ENCODE data around the gene IRS1.

IRS1 gene

DNA sequence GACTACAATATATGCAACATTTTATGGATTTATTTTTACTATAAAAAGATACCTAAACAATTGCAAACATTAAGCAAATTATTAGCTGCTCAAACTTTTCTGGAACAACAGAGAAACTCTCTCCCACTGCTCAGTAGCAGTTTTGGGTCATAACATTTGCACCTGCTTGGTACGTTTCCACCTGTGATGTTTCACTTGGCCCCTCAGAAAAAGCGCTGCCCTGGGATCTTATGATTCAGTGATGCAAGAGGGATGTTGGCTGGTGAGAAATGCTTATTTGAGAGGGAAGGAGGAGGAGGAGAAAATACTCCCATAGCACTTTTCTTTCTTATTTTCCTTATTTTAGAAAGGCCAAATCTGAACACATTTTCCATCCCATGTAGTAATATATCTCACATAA, 9.2 kb downstream of the IRS1 start:
- no peak for DNase-seq

DNA sequence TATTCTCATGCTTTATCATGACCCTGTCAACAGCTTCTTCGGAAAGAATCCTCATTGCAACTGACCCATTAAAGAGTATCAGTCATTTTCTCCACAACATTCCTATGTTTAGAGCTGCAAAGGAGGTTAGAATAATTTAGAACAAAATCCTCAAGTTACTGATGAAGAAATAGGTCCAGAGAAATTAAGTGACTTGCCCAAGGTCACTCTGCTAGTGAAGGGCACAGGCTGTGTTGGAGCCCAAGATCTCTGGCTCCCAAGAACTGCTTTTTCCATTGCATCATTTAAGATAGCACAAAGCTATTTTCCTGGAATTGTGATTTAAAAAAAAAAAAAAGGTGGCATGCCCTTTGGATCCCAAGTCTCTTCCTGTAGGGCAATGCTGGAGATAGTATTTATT, 9.6 kb downstream of the IRS1 start:
- no peak for DNase-seq

DNA sequence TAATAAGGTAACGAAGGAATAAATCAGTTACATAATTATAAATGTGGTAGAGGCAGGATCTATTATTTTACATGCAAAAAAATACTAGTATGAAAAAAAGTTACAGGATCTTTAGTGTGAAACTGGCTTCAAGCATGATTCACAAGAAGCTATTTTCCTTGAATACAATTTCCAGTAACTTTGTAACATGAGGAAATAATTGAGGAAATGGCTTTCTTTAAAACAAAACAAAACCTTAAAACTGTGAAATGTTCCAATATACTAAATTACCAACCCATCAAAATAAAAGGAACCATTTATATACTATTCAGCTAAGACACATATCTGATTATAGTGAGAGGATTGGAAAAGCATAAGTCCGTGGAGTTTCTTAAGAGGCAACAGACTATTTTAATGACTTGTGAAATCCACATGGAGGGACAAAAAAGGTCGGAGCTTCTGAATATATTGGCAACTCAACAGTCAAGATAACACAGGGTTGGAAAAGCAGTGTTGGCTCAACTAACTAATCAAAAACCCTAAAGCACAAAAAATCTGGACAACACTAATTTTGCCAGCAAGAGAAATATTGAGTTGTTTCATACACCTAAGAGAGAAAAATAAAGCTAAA, 10.6 kb downstream of the IRS1 start:
- no peak for DNase-seq

DNA sequence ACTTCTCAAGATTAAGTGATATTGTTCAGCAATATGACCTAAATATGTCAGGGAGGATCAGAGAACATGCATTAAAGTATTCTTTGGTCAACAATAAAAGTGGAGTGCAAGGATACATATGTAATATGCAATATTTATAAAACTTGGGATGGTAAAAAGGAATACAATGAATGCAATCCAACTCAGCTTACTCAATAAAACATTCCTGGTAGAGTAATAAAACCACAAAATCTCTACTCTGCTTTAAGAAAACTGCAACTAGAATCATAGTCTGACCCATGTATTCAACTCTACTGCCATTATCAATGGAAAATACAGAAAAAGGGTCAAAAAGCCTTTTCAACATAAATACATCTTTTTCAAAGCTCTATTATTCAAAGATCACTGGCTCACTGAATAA, 11.6 kb downstream of the IRS1 start:
- no peak for DNase-seq

DNA sequence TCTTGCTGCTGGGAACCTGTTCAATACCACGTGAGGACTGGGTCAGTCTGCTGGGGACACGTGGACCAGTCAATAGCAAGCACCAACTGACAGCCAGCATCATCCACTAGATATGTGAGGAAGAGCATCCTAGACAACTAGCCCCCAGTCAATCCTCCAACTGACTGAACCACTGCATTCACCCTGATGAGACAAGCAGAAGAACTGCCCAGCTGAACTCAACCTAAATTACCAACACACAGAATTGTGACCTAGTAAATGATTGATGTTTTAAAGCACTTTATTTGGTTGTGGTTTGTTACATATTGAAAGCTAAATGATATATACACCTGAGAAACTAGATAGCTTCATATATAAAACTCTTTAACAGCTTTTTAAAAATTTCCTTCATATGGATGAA, 15.7 kb downstream of the IRS1 start:
- DNase-seq = no peak

DNA sequence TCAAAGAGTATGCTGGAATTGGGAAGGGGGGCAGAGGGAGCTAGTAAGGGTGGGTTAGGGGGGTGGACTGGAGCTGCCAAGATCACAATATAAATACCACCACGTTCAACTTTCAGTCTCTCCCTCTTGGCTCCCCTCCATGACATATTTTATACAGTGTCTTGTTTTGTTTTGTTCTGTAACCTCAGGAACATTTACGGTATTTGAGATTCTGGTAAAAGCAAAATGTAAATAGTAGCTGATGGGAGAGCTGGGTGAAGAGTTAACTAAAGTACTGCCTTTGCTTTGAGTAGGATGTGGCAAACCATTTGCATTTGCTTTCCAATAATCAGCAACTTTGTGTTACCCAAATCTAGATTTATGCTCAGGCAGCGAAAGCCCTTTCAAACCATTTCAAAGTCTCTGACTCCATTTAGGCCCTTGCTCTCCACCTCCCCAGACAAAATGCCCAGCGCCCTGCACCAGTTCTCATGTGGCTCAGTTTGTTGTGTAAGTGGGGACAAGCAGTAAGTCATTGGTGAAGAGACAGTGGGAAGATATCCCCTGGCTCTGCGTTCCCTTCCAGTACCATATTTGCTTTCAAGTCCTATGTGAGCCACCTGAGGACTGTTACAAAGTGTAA, 17.4 kb downstream of the IRS1 start:
- DNase-seq = no peak

DNA sequence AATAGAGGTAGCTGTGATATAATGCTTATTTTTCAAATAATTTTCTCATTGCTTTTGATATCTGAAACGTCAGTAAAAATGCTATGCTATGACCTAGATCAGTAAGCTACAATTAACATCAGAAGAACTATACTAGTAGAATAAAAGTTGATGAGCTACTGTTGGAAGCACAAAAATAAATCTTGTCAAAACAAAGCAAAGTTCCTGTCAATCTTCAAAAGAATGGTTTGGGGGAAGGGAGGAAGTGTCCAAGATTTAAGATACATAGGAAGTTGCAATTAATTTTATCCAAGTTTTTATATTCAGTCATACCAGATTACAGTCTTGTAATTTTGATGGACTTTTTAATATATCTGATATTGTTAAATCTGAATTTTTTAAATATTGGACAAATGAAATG, 19.2 kb downstream of the IRS1 start:
- DNase-seq = no peak

DNA sequence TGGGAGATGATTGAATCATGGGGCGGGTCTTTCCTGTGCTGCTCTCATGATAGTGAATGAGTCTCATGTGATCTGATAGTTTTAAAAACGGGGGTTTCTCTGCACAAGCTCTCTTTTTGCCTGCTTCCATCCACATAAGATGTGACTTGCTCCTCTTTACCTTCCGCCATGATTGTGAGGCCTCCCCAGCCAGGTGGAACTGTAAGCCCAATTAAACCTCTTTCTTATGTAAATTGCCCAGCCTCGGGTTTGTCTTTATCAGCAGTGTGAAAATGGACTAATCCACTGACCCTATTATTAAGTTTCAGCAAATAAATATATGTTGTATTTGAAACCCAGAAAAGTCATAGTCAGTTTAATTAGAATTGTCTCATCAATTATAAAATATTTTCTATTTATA, 22.0 kb downstream of the IRS1 start:
- DNase-seq = no peak

DNA sequence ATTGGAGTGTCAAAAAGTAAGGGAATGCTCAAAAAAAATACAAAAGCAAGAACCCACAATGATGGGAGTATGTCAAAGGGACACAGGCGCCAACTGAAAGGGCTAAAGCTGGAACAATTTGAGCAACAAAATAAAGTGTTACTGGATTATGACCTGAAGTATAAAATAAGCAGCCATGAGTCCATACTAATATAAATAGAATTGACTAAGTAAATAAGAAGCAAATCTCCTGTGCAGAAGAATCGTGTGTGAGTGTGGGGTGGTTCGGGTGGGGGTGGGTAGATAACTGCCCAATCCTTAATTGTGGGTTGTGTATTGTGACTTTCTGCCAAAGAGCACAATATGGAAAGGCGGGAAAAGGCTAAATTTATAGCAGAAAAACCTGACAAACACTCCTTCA, 23.5 kb downstream of the IRS1 start:
- no peak for DNase-seq

DNA sequence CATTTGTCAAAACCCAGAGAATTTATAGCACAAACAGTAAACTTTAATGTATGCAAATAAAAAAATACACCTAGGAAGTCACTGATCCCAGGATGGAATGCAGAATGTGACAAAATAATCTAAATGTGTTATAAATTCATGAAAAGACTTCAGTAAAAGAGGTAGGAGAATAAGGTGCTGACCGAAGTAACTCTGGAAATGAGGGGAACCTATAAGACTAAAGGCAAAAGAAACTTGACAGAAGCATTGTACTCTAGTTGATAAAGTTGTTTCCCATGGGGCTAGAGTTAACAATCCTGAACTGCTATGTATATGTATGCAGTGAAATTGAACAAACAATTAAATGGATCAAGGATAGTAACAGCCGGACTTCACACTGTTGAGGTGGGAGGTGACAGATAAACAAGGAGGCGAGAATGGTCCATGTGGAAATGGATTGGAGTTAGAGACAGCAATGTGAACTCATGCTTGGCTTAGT, 24.5 kb downstream of the IRS1 start:
- DNase-seq = no peak

DNA sequence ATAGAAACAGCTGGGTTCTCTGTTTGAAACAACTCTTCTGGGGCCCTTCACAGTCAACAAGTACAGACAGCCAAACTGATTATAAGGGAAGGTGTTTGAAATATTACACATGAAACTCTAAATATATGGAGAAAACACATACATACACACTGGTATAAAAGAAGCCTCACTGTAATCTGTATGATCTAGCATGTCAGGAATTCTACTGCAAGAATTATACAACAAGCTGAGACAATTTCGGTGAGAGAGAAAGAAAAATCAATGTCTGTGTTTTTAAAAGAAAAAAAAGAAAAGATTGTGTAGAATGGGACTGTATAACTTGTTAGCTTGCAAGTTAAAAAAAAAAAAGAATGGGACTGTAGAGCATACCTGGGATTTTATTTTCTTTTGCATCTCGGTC, 26.3 kb downstream of the IRS1 start:
- DNase-seq = no peak

DNA sequence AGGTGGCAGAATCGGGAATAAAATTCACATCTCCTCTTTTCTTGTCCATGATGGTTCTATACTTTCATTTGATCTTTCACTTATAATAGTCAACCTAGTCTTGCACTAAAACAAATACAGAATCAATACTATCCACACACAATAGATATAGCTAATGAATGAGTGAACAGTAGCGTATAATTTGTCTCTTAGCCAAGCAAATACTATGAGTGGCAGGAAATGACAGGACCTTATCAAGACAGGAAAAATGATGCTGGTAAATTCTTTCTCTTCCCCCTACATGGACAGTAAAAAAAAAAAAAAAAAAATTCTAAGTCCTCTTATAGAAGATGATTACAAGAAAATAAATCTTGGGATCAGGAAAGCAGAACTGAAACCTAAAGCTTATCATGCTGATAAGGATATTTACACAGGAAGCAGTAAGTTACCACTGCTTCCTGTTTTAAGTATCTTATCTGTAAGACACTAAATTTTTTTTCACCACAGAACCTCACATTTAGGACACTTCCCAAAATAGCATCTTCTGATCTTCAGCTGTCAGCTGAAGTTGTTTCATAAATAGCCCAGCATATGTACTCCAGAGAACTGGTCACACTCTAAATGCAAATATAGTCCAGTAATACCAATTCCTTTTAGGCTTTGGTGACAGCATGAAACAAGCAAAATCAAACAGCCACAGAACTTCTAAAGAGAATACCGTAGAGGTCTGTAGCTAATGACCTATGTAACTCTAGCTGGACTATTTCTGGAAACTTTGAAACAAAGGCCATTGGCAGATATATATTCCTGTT, 27.0 kb downstream of the IRS1 start:
- no peak for DNase-seq

DNA sequence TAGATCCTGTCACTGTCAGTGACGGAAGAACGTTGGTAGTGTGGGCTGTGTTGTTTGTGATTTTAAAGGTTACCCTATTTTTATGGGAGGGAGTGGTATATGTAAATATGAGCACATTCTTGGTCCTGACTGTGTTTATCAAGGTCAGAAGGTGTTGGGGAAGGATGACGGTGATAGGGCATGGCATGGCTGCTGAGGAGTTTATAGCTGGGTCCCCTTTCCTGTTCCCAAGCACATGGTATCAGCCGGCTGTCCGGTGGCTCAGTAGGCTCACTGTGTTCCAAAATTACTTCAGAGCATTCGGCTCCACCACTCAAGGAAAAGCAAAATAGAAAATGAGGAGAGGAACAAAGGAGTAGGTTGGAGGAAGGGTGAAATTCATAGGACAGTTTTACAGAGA, 28.6 kb downstream of the IRS1 start:
- no peak for DNase-seq

DNA sequence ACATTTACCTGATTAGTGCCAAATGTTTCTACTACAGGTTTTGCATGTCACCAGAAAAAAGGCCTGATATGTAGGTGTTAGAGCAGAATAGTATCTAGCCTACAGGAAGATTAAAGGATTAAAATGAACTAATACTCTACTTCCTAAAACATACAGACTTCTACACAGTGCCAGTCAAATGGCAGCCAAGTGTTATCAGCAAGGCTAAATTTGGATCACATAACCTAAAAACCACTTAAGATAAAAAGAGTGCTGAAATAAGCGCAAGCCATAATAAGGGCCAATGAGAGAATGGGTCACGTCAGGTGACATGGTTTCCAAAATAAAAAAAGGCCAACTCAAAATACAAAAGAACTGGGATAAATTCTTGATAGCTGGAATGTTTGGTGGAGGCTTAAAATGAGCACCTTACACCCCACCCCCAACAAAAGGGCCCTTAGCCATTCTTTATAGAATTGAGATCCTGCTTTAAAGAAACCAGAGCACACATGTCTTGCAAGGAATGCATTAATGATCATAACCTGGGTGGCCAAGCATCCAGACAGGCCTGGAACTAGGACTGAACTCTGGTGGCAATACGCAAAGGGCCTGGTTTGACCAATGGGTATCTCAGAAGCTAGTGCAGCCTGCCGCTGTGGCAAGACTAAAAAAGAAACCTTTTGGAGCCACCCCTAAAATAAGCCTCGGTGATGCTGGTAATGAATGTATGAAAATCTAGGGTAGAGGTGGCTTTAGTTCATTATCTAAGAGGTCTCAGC, 32.4 kb downstream of the IRS1 start:
- DNase-seq = no peak

DNA sequence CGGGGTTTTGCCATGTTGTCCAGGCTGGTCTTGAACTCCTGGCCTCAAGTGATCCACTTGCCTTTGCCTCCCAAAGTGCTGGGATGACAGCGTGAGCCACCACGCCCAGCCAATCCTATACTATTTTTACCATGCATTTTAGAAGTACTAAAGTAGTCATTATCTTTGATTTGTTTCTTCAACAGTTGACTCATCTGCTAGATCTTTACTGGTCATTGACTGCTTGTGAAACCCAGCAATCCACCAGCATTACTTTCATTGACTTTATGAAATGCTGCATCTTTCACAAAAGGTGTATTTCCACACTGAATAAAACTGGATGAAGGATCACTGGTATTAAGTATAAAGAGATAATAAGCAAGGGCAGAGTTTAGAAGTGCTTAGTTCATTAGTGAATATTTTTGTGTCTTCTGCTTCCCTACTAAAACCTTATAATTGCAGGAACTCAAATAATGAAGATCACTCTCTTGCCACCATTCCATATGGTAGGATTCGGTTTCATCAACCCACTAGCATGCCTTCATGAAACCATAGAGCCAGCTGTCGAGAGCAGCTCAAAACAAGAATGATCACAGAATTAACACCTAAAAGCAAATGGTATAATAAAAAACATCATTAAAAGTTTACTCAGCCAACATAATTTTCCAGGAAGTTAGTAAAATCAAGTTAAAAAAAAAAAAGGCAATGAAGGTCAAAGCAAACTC, 33.1 kb downstream of the IRS1 start:
- no peak for DNase-seq

DNA sequence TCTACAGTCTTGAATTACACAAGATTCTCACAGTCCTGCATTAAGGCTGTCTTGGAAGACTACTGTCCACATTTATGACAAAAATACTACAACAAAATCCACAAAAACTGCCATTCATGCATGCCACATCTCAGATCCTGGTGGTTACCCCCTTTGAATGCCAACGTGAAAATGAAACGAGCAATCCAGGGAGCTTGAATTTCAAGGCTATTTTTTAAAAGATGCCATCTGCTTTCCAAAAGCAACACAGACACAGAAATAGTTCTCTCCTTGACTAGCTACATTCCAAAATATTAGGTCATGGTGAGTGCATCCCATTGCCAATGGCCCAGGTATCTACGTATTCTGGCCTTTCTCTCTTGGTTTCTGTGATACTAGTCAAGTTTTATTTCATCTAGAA, 36.3 kb downstream of the IRS1 start:
- DNase-seq = no peak

DNA sequence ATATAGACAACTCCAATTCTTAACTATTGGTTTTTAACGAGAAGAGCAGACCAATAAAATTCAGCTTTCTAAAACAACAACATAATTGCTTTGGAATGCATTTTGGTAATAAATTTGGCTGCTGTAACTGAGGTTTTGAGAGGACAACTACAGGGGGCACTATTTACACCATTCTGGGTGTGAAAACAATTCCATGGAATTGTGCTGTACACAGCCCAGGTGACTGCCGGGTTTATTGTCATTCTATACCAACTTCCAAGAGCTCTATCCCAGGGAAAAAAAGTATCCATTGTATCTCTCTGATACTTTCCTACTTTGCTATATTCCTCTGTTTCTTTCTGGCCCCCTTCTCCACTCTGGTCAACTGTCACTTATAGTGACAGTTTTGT, 38.4 kb downstream of the IRS1 start:
- no peak for DNase-seq

DNA sequence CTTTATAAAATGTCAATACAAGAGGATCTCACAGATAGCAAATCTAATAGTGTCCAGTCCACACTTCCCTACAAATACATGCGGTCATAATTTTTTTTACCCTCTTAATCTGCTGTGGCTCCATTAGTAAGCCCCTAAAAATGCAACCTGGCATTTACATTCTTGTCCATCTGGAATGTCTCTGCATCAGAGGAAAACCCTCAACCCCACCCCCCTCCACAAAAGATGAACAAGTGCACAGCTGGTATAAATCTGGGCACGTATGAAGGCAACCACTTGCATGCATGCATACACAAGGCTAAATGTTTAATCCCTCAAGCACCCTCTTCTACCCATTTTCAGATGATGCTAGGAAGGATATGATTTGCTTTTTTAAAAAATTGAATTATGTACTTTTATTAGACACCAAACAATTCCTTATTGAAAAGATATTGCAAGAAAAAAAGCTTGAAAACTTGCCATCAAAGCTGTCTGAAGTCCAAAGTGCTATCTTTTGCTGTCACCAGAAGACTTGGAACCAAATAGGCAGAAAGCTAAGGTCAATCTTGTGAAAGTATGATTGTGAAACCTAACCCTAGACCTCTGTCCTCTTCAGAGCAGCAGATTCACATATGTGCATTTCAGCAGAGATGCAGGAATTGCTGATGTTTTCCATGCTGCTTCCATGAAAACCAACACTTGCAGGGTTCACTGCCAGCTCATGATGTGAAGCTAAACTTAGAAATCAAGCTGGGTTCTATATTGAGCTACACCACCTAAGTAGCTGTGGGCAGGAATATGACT, 39.0 kb downstream of the IRS1 start:
- no peak for DNase-seq

DNA sequence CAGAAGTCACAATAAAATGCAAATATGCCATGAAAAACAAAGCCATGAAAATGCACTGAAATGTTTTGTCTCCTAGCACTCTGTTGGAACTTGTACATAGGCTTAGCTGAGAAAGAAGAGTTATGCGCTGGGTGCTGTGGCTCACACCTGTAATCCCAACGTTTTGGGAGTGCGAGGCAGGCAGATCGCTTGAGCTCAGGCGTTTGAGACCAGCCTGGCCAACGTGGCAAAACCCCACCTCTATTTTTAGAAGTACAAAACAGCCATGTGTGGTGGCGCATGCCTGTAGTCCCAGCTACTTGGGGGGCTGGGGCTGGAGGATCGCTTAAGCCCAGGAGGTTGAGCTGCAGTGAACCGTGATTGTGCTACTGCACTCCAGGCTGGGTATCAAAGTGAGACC, 39.9 kb downstream of the IRS1 start:
- no peak for DNase-seq

DNA sequence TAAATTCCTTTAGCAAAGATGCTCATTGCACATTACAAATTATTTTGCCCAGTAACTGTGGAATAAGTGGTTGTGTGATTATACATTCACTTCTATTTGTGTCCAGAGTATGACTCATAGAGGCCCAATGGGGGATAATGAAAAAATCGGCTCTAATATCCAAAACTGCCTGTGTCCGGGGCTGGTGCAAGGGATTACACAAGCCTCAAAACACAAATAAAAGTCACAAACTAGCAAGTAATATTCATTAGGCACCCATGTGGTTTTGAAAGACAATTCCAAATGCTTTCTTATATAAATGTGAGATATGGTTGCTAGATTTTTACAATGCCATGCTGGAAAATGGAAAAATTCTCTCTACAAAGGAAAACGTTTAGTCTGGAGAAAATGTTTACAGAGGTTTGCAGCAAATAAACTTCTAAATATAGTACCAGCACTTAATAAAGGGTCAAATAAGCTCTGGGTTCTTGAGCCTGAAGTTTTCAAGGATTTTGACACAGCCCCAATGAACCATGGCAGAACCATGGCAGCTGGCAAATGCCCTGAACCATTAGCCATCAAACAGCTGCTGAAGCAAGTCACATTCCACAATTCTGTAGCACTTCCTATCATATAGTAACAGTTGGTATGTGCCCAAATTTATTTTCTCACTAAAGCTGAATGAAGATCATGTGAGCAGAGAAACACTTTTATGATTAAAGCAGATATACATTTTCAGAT, 40.5 kb downstream of the IRS1 start:
- DNase-seq = no peak

DNA sequence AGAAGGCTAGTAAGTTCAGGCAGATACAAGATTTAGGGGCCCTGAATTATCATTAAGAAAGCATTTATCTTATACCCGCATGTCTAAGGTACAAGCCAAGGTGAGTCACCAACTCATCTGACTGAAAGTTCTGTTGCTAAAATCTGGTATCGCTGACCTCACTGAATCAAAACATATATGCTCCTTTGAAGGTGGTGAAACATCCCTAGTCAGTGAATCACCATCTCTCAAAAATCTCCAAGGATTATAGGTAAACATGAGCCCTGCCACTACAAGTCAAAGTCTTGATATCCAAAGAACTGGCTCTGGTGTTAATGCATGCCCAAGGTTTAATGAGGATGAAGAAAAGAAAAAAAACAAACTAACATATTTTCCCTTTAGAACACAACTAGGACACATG, 43.5 kb downstream of the IRS1 start:
- DNase-seq = no peak

DNA sequence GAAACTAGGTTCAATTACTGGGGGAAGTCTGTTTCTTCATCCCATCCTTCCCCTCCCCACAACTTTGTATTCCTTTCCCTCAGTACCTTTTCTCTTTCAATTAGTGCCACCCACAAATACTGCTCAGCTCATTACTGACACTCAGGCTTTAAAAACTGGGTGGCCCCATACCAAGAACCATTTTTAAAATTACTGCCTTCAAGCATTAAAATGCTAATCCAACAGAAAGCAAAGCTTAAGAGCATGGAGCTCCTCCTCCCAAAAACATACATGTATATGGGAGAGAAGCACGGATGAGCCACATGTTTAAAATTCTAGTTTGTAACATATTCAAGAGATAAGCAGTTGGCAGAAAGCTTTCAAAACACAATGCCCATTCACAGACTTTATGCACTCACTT, 44.0 kb downstream of the IRS1 start:
- DNase-seq = no peak

Measured in NCI-H1436 treated with DMSO at 0.1 percent for 48 hours (cell line).